HFF-Myc (cell line): ENCODE results near the gene DMD.

ENCODE experiments used
- DNase-seq: peaks from one replicate; pipeline ENCODE4 v3.0.0-alpha.2; 2011; ENCODE audit warnings: low read depth; ENCODE audit errors: extremely low read depth
- H3K4me3 ChIP-seq: replicated peaks from 2 replicates; pipeline ENCODE4 v1.5.1; 2011; ENCODE audit warnings: low read depth, mild to moderate bottlenecking, control low read depth, low read length
- TF ChIP-seq, protein P1 (sequence below): IDR thresholded peaks from 2 replicates; pipeline ENCODE4 v1.5.1; 2012; ENCODE audit warnings: mild to moderate bottlenecking, low read depth, low read length, control low read depth; ENCODE audit errors: missing control alignments

The DMD gene

DNA sequence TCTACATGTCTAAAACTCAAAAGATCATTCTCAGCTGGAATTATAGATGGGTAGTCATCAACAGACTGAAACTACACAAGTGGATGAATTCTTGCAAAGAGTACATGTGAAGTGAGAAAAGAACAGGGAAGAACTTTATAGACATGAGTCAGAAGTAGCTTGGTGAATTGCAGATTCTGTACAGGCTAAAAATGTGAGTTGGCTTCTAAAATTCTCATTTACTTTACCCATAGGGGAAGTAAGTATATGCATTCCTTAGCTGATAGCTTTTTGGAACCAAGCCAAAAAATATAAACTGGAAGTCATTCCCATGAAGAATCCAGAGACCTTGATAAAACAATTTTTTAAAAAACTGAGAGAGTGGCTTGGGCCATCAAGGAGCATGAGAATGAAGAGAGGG lies 1555.3 kb downstream of the DMD start:
- no peak overlapping the region for H3K4me3 ChIP-seq
- DNase-seq = no peak
- TF ChIP-seq, protein P1, sequence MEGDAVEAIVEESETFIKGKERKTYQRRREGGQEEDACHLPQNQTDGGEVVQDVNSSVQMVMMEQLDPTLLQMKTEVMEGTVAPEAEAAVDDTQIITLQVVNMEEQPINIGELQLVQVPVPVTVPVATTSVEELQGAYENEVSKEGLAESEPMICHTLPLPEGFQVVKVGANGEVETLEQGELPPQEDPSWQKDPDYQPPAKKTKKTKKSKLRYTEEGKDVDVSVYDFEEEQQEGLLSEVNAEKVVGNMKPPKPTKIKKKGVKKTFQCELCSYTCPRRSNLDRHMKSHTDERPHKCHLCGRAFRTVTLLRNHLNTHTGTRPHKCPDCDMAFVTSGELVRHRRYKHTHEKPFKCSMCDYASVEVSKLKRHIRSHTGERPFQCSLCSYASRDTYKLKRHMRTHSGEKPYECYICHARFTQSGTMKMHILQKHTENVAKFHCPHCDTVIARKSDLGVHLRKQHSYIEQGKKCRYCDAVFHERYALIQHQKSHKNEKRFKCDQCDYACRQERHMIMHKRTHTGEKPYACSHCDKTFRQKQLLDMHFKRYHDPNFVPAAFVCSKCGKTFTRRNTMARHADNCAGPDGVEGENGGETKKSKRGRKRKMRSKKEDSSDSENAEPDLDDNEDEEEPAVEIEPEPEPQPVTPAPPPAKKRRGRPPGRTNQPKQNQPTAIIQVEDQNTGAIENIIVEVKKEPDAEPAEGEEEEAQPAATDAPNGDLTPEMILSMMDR = no peak

DNA sequence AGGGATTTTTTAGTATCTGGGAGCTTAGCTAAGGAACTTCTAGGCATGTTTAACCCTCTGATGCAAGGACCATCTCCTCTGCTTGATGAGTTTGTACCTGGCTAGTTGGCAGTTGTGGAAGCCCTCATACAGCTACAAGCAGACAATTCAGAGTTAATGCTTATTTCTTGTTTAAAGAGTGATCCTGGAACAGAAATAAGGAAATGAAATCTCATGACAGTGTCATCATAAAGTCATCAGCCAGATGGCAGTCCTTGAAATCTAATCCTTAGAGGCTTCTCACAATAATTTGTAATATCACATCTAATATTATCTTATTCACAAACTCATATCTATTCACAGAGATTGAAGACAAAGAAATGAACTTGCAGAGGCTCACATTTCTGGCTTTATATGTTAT lies 1557.9 kb downstream of the DMD start:
- TF ChIP-seq, protein P1 = no peak
- H3K4me3 ChIP-seq = no peak overlapping the region
- DNase-seq = no peak

DNA sequence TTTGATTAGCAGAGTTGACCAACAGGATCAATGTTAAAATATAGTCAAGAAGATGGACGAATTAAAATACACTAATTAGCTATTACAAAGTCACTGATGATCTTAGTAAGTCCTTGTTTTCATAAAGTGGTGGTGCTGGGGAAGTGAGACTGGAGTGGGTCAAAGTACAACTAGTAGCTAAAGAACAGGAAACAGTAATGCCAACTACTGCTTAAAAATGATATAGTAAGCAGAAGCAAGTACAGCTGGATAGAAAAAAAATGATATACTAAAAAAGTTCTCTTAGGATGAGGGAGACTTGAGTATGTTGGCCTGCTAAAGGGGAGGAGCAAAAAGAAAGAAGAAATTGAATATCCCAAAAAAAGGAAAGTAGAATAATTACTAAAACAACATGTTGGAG lies 1558.7 kb downstream of the DMD start:
- H3K4me3 ChIP-seq = no peak overlapping the region
- TF ChIP-seq, protein P1 = no peak
- no peak for DNase-seq

DNA sequence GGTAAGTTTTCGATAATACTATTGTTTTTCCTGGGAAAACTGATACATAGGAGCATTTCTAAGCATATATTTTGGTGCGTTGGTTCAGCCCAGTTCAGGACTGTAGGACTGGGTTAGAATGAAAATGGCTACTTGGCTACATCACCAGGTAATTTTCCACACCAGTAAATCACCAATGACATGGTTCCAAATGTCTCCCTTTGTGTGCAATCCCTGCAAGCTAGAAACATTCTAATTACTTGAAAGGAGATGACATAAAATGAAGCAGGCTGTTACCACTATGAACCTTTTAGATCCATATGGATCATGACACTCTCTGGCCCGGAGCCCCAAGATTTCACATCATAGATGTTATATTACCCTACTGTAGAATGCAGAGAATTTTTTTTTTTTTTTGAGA lies 1562.1 kb downstream of the DMD start:
- DNase-seq = no peak
- no peak overlapping the region for H3K4me3 ChIP-seq
- TF ChIP-seq, protein P1 = no peak

DNA sequence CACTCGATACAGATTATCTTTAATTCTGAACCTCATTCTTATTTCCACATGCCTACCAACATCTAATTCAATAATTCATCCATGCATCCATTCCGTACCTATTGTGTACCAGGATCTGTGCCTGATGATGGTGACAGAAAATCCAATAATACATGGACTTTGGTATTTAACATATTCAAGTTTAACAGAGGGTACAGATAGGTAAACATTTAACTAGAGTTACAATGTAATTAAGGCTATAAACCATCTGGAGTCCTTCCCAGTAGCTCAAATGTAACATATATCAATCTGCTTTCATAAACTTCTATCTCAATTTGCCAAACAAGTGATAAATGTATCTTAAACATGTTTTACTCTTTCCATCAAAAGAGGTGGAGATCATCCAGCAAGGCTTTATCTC lies 1578.0 kb downstream of the DMD start:
- TF ChIP-seq, protein P1 = no peak
- DNase-seq = no peak

DNA sequence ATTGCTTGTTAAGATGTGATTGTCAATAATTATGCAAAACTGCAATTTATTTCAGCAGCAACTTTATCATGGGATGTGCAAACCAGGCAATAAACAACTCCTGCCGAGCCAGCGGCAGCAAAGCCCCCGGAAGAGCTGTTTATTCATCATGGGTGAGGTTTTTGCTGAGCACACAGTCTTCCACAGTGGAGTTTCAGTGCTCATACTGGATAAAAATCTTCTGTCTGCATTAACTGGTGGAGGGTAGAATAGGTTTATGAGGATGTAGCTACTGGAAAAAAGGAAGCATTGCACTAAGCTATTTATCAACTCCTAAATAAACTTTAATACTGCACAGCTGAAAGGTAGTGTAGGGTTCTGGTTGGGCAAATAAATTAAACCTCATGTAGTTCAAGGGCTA lies 1582.2 kb downstream of the DMD start:
- no peak overlapping the region for H3K4me3 ChIP-seq
- TF ChIP-seq, protein P1 = no peak
- DNase-seq = no peak

More for the DNA sequence above, 1578.0 kb downstream of the DMD start:
- H3K4me3 ChIP-seq = no peak overlapping the region

DNA sequence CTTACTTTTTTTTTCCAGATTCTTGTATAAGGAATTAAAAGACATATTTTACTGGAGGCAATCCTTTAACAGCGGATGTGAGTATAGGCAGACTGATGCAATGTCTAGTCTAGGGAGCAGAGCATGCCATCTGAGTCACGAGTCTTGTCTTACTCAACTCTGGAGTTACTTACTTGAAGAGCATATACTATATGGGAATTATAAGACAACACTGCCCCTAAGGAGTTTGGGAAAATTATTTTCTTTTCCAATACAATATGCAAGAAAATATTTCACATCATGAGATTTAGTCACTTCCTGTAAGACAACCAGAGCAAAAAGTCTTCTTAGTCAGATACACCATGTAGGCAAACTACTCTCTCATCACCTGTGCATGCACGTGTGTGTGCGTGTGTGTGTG lies 1602.2 kb downstream of the DMD start:
- no peak overlapping the region for H3K4me3 ChIP-seq
- DNase-seq = peak; percentile 24
- TF ChIP-seq, protein P1 = no peak
